Type B pancreatic cell (in vitro differentiated cells): ENCODE data around the gene GRID2. TPM values are rescaled to one million over a fixed set of nuclear protein-coding genes. Genes with fewer than 3 reads are reported as not detected.

Experiments used
- DNase-seq: peaks from one replicate; pipeline ENCODE4 v3.0.0; 2021; ENCODE audit warnings: mixed read lengths; ENCODE audit not compliant: unreplicated experiment; ENCODE audit errors: extremely low spot score
- H3K27ac Mint-ChIP-seq: 2 replicates; pipeline ENCODE4 v1.8.0; 2021; ENCODE audit warnings: mild to moderate bottlenecking, mixed read lengths
- H3K27me3 Mint-ChIP-seq: 2 replicates; pipeline ENCODE4 v1.8.0; 2021; ENCODE audit warnings: mixed read lengths
- H3K36me3 Mint-ChIP-seq: 2 replicates; pipeline ENCODE4 v1.8.0; 2021; ENCODE audit warnings: mixed read lengths
- H3K4me1 Mint-ChIP-seq: one replicate; pipeline ENCODE4 v1.8.0; 2021; ENCODE audit warnings: mixed read lengths; ENCODE audit not compliant: unreplicated experiment
- H3K4me3 Mint-ChIP-seq: 2 replicates; pipeline ENCODE4 v1.8.0; 2021; ENCODE audit warnings: mild to moderate bottlenecking, mixed read lengths
- H3K9me3 Mint-ChIP-seq: 2 replicates; pipeline ENCODE4 v1.8.0; 2021; ENCODE audit warnings: mixed read lengths
- total RNA-seq: library from RNA; stranded (reverse); gene quantifications from 2 replicates; pipeline ENCODE4 v1.2.1, GENCODE V29; 2021; ENCODE audit warnings: low replicate concordance
- TF ChIP-seq, protein P1 (sequence below): fragments of 200-600 bp; sonication (generic); conservative IDR thresholded peaks from 2 replicates; pipeline ENCODE4 v1.5.0; 2021; ENCODE audit warnings: antibody characterized with exemption, mild to moderate bottlenecking

Gene GRID2
- total RNA-seq, 1 donor from 2014 or later, result 1.7 TPM

DNA sequence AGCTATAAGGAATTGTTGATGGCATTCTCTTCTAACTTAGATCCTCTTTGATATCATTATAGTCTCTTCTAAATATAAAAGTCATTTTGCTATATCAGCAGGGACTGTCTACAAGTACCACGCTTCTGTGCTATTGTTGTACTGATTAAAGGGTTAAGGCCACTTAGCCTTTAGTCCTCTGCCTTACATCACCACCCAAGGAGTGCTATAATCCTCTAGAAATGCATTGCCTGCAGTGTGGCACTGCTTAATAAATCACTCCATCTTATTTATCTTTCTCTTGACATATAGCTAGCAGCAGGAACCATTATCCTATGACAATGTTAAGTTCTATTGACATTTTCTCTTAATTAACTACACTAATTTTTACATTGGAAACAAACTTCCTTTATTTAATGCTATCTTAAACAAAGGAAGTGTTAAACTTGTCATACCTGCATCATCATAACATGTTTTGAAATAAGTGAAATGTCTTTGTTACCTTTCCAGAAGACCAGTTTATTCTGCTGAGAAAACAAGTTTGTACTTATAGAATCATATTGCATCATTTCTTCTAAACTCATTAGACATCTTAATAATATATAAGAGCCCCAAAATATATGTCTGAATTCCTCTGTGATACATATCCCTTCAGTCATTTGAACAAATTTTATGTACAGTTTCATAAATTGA is 1163.9 kb downstream of the GRID2 start:
- H3K4me1 Mint-ChIP-seq, result peaks cover 14% of the 10 kb centered on the region
- H3K27me3 Mint-ChIP-seq, result peaks cover 4% of the 10 kb centered on the region
- no peaks in the 10 kb centered on the region for H3K9me3 Mint-ChIP-seq
- no peak overlapping the region for H3K4me3 Mint-ChIP-seq
- no peaks in the 10 kb centered on the region for H3K36me3 Mint-ChIP-seq
- no peak for DNase-seq
- H3K27ac Mint-ChIP-seq, result no peak overlapping the region
- TF ChIP-seq, protein P1, sequence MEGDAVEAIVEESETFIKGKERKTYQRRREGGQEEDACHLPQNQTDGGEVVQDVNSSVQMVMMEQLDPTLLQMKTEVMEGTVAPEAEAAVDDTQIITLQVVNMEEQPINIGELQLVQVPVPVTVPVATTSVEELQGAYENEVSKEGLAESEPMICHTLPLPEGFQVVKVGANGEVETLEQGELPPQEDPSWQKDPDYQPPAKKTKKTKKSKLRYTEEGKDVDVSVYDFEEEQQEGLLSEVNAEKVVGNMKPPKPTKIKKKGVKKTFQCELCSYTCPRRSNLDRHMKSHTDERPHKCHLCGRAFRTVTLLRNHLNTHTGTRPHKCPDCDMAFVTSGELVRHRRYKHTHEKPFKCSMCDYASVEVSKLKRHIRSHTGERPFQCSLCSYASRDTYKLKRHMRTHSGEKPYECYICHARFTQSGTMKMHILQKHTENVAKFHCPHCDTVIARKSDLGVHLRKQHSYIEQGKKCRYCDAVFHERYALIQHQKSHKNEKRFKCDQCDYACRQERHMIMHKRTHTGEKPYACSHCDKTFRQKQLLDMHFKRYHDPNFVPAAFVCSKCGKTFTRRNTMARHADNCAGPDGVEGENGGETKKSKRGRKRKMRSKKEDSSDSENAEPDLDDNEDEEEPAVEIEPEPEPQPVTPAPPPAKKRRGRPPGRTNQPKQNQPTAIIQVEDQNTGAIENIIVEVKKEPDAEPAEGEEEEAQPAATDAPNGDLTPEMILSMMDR, result no peak

DNA sequence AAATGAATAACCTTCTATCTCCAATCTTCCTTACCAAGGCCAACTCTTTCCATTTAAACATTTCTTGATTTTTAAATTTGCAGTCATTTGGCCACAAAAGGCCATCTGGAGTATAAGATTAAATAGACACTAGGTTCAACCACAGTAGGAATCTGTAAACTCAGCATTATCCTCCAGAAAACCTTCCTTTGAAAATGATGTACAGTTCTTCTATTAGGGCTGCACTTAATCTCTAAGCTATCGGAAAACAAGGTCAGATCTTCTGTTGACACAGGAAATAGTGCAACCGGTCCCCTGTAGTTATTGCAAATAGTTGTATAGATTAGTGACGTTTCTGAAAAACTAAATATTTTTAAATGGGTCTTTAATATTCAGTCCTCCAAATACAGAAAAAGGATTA is 1165.8 kb downstream of the GRID2 start:
- no peak overlapping the region for H3K27ac Mint-ChIP-seq
- peaks cover 4% of the 10 kb centered on the region for H3K27me3 Mint-ChIP-seq
- no peaks in the 10 kb centered on the region for H3K9me3 Mint-ChIP-seq
- H3K4me1 Mint-ChIP-seq, result peaks cover 14% of the 10 kb centered on the region
- H3K4me3 Mint-ChIP-seq, result no peak overlapping the region
- TF ChIP-seq, protein P1, result no peak
- H3K36me3 Mint-ChIP-seq, result no peaks in the 10 kb centered on the region
- DNase-seq, result no peak

DNA sequence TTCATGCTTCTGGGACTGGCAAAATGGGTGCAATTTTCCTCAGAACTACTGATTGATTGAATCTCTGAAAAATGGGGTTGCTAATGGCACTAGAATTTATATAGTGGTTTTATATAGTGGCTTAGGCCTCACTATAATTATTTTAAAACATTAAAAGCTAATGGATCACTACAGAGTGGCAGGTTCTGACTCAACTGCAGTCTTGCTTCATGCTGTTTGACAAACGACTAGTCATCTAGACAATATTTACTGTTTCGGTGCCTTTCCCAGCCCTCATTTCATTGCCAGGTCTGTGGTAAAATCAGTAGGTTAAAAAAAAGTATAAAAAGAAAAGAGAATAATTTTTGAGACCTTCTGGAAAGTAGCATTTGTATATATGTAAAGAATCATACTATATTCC is 1172.0 kb downstream of the GRID2 start:
- no peak for DNase-seq
- H3K9me3 Mint-ChIP-seq, result no peaks in the 10 kb centered on the region
- H3K4me1 Mint-ChIP-seq, result peaks cover 6% of the 10 kb centered on the region
- no peak overlapping the region for H3K27ac Mint-ChIP-seq
- no peak overlapping the region for H3K4me3 Mint-ChIP-seq
- H3K27me3 Mint-ChIP-seq, result no peaks in the 10 kb centered on the region
- H3K36me3 Mint-ChIP-seq, result no peaks in the 10 kb centered on the region
- TF ChIP-seq, protein P1, result no peak

DNA sequence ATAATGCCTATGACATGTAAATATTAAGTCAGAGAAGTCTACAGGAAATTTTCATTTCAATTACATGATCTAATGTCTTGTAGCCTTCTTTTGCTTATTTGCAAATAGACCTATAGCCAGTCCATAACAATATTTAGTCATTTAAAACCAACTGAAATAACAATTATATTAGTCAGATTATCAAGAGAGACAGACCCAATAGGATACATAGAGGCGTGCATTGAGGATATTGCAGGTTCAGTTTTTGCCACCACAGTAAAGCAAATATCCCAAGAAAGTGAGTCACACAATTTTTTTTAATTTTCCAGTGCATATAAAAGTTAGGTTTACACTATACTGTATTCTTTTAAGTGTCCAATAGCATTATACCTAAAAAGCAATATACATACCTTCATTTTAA is 1175.0 kb downstream of the GRID2 start:
- Mint-ChIP-seq H3K4me3 (no peak overlapping the region), H3K4me1 (peaks cover 6% of the 10 kb centered on the region), H3K9me3 (no peaks in the 10 kb centered on the region), H3K36me3 (no peaks in the 10 kb centered on the region), H3K27ac (no peak overlapping the region), H3K27me3 (no peaks in the 10 kb centered on the region)
- TF ChIP-seq, protein P1, result no peak
- no peak for DNase-seq

DNA sequence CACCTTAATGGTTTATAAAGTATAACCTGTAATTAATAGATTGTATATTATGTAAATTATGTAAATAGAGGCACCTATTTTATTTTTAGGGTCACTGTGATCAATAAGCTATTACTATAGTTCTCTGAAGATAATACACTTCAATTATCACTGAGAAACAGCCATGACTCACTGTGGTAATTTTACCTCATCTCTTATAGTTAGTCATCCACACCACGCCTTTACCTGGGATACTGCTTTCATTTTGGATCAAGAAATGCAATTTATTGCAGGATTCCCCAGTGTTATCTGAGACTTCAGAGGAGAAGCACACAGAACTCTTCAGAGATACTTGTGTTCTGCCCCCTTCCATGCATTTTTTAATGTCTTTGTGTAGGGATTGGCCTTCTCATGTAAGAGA is 1176.7 kb downstream of the GRID2 start:
- no peaks in the 10 kb centered on the region for H3K4me1 Mint-ChIP-seq
- DNase-seq, result no peak
- no peak overlapping the region for H3K4me3 Mint-ChIP-seq
- H3K27ac Mint-ChIP-seq, result no peak overlapping the region
- TF ChIP-seq, protein P1, result no peak
- H3K36me3 Mint-ChIP-seq, result no peaks in the 10 kb centered on the region
- no peaks in the 10 kb centered on the region for H3K27me3 Mint-ChIP-seq
- no peaks in the 10 kb centered on the region for H3K9me3 Mint-ChIP-seq

DNA sequence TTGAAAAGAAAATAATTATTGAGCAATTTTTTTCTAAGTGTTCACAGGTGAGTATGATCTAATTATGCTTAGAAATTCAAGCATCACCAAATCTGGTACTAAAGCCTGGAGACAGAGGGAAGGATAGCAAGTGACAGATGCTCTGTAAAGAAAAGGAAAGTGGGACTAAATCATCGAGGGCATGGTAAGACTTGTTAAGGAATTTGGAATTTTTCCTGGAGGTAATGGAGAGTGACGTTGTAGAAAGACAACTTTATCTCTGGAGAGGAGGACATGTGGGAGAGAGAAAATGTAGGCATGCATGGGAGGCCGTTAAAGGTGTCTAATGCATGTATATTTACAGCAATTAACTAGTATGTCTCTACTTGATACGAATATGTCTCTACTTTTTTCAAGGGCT is 1191.6 kb downstream of the GRID2 start:
- TF ChIP-seq, protein P1, result no peak
- Mint-ChIP-seq H3K27me3 (no peaks in the 10 kb centered on the region), H3K4me1 (no peaks in the 10 kb centered on the region), H3K4me3 (no peak overlapping the region), H3K36me3 (no peaks in the 10 kb centered on the region), H3K27ac (no peak overlapping the region), H3K9me3 (no peaks in the 10 kb centered on the region)
- DNase-seq, result no peak
